Activated naive CD4-positive, alpha-beta T cell treated with anti-CD3 and anti-CD28 coated beads, Interleukin-2, amount 50 U/mL, for 72 hours (primary cell): ENCODE measurements around the gene RGL3. TPM values are rescaled to one million over a fixed set of nuclear protein-coding genes. Genes with fewer than 3 reads are reported as not detected.
"Not testable (repeated sequence)": the region's sequence is repeated elsewhere in the genome, so short reads cannot be mapped to it uniquely, and the experiment has no call there.

Experiments used
- ATAC-seq, 2 donors: fragments of 150-1000 bp; cut with Tn5 transposase; 2 replicates each; pipeline ENCODE4 v1.10.0; 2021; ENCODE audit warnings: mild to moderate bottlenecking in 2 of 2, moderate library complexity in 2 of 2
- DNase-seq, 2 donors: peaks; one replicate each; pipeline ENCODE4 v3.0.0; 2021 to 2022; ENCODE audit warnings: low spot score in 2 of 2
- H3K27ac Mint-ChIP-seq, 2 donors: one replicate each; pipeline ENCODE4 v1.8.0; 2022; ENCODE audit warnings: mild to moderate bottlenecking in 2 of 2, mixed read lengths in 2 of 2
- H3K36me3 Mint-ChIP-seq, 2 donors: one replicate each; pipeline ENCODE4 v1.8.0; 2022; ENCODE audit warnings: mixed read lengths in 2 of 2
- H3K9me3 Mint-ChIP-seq, 2 donors: one replicate each; pipeline ENCODE4 v1.8.0; 2022; ENCODE audit warnings: mixed read lengths in 2 of 2
- total RNA-seq, 2 donors: library from RNA; stranded (reverse); gene quantifications; one replicate each; pipeline ENCODE4 v1.2.3, GENCODE V29; 2022

The RGL3 gene
- total RNA-seq, 2 donors from 2014 or later: not detected

GRCh38 chr19:11361771-11362731, 57.1 kb downstream of the RGL3 start:
- ATAC-seq (no peak), DNase-seq (no peak)
- Mint-ChIP-seq H3K27ac (no peak overlapping the region), H3K36me3 (no peaks in the 10 kb centered on the region), H3K9me3 (no peaks in the 10 kb centered on the region)

- DNase-seq (no peak), ATAC-seq (no peak)
- Mint-ChIP-seq H3K36me3 (no peaks in the 10 kb centered on the region), H3K27ac (no peak overlapping the region), H3K9me3 (no peaks in the 10 kb centered on the region)
Measured at GRCh38 chr19:11361037-11361770, 57.9 kb downstream of the RGL3 start.

GRCh38 chr19:11359421-11359820, 59.7 kb downstream of the RGL3 start:
- Mint-ChIP-seq H3K9me3 (no peaks in the 10 kb centered on the region), H3K27ac (no peak overlapping the region), H3K36me3 (no peaks in the 10 kb centered on the region)
- ATAC-seq: no peak
- DNase-seq: no peak

- Mint-ChIP-seq H3K36me3 (no peaks in the 10 kb centered on the region), H3K9me3 (no peaks in the 10 kb centered on the region), H3K27ac (no peak overlapping the region)
- DNase-seq (no peak), ATAC-seq (no peak)
Measured at GRCh38 chr19:11356676-11357550, 62.2 kb downstream of the RGL3 start.

GRCh38 chr19:11356074-11356397, 63.1 kb downstream of the RGL3 start:
- DNase-seq (no peak), ATAC-seq (no peak)
- Mint-ChIP-seq H3K9me3 (no peaks in the 10 kb centered on the region), H3K36me3 (no peaks in the 10 kb centered on the region), H3K27ac (no peak overlapping the region)

GRCh38 chr19:11355160-11356073, 63.7 kb downstream of the RGL3 start, which contains the start of gene PLPPR2:
Gene PLPPR2, plus strand, starts transcription at chr19:11355432. Its CDS starts 2,242 bp downstream, at chr19:11357674.
- no peaks in the 10 kb centered on the region for H3K9me3 Mint-ChIP-seq
- H3K27ac Mint-ChIP-seq: no peak within 1 kb of the TSS
- peak; percentile 76 to 96 for ATAC-seq
- no peaks in the 10 kb centered on the region for H3K36me3 Mint-ChIP-seq
- DNase-seq: peak; percentile 73 to 90

- not testable (repeated sequence) for H3K9me3 Mint-ChIP-seq, H3K36me3 Mint-ChIP-seq, H3K27ac Mint-ChIP-seq, ATAC-seq, DNase-seq
Measured at GRCh38 chr19:11354102-11354501, 65.0 kb downstream of the RGL3 start.

- Mint-ChIP-seq H3K36me3 (peaks cover 6 to 20% of the 10 kb centered on the region in 2 donors), H3K27ac (no peak overlapping the region), H3K9me3 (peaks cover 7 to 8% of the 10 kb centered on the region in 2 donors)
- ATAC-seq (no peak), DNase-seq (no peak)
Measured at GRCh38 chr19:11349171-11349570, 69.9 kb downstream of the RGL3 start.

- H3K27ac Mint-ChIP-seq: peak overlapping the region in 1 of 2 donors; percentile 94
- H3K36me3 Mint-ChIP-seq: peaks cover 6 to 20% of the 10 kb centered on the region in 2 donors
- peaks cover 7 to 8% of the 10 kb centered on the region in 2 donors for H3K9me3 Mint-ChIP-seq
- DNase-seq: no peak
- no peak for ATAC-seq
Measured at GRCh38 chr19:11347546-11348039, 71.5 kb downstream of the RGL3 start.

GRCh38 chr19:11346104-11346940, 72.8 kb downstream of the RGL3 start, which contains the start of the genes CCDC159 and TMEM205:
Gene CCDC159, plus strand, starts transcription at chr19:11346519. Its CDS starts 88 bp downstream, at chr19:11346607.
Gene TMEM205, minus strand, starts transcription at chr19:11346268. Its CDS starts 649 bp downstream, at chr19:11345619.
- Mint-ChIP-seq H3K9me3 (peaks cover 7 to 8% of the 10 kb centered on the region in 2 donors), H3K27ac (peak within 1 kb of the TSS; percentile 93 to 94), H3K36me3 (peaks cover 6 to 20% of the 10 kb centered on the region in 2 donors)
- ATAC-seq: peak; percentile 96
- DNase-seq: peak; percentile 95 to 98

- H3K9me3 Mint-ChIP-seq: peaks cover 7 to 8% of the 10 kb centered on the region in 2 donors
- H3K27ac Mint-ChIP-seq: peak overlapping the region; percentile 93 to 94
- no peak for ATAC-seq
Measured at GRCh38 chr19:11345122-11345803, 73.9 kb downstream of the RGL3 start.

More at GRCh38 chr19:11345122-11345803, 73.9 kb downstream of the RGL3 start:
- H3K36me3 Mint-ChIP-seq: peaks cover 6 to 20% of the 10 kb centered on the region in 2 donors
- DNase-seq: no peak
